Body of pancreas (tissue), 4 donors: ENCODE data around the gene POLR3H.

Experiments
- POLR2A ChIP-seq, 3 donors: fragments of 450-650 bp; IDR thresholded peaks; one replicate each; pipeline ENCODE4 v1.6.1; 2016; ENCODE audit warnings: antibody characterized with exemption in 3 of 3, mild to moderate bottlenecking in 2 of 3
- TF ChIP-seq, protein P1 (sequence below), 7 experiments: fragments of 450-650 bp in 4 of 7; fragments of 200-600 bp in 3 of 7; sonication (generic) in 3 of 7; IDR thresholded peaks; one replicate each; pipeline ENCODE4 v1.5.1; 2016 to 2019; ENCODE audit warnings: antibody characterized with exemption in 7 of 7

- TF ChIP-seq, protein P1, sequence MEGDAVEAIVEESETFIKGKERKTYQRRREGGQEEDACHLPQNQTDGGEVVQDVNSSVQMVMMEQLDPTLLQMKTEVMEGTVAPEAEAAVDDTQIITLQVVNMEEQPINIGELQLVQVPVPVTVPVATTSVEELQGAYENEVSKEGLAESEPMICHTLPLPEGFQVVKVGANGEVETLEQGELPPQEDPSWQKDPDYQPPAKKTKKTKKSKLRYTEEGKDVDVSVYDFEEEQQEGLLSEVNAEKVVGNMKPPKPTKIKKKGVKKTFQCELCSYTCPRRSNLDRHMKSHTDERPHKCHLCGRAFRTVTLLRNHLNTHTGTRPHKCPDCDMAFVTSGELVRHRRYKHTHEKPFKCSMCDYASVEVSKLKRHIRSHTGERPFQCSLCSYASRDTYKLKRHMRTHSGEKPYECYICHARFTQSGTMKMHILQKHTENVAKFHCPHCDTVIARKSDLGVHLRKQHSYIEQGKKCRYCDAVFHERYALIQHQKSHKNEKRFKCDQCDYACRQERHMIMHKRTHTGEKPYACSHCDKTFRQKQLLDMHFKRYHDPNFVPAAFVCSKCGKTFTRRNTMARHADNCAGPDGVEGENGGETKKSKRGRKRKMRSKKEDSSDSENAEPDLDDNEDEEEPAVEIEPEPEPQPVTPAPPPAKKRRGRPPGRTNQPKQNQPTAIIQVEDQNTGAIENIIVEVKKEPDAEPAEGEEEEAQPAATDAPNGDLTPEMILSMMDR (IDR thresholded peaks at IDR 0.05) = peak; percentile 64 to 79 (median 69)
- TF ChIP-seq POLR2A (IDR thresholded peaks at IDR 0.05) = no peak
These were observed 11.1 kb downstream of the POLR3H start for GRCh38 chr22:41532908-41533825.
